NOMO-1 (cell line): ENCODE measurements around the gene RNASEL.

Source experiments
- DNase-seq, 2 experiments: peaks; one replicate each; lab custom pipeline; 2025; ENCODE audit not compliant: unreplicated experiment in 2 of 2; lab: John Stamatoyannopoulos, UW

Gene RNASEL

DNA sequence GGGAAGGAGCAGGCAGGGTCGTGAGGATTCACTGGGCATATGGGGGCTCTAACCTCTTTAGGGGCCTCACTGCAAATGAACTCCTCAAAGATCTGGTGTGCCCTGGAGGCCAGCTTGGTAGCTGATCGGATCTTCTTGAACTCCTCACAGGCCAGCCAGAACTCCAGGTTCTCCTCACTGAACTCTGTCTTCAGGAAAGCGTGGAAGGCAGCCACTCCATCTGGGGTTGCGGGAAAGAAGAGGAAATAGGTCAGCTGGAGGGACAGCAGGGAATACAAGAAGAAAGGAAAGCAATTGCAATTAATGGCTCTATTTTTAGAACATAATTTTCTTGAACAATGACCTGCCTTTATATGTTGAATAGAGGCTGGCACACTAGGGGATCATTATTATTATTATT, 12.9 kb upstream of the RNASEL start:
- DNase-seq, result no peak

DNA sequence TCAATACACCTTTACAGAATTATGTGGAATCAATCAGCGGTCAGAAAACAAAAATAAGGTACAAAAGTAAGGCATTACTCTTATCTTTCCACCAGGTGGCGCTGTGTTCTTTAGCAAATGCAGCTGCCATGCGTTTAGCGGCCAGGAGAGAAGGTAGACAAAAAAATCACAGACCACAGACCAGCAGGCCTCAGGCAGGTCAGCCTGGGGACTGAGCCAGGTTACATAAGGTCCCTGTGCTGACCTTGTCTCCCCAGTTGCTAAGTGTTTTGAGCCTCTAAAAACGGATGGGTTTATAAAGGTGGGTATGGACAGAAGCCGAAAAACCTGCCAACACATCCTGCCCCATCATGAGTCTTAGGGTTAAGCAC, 12.3 kb upstream of the RNASEL start:
- DNase-seq, result peak; percentile 45 to 72

DNA sequence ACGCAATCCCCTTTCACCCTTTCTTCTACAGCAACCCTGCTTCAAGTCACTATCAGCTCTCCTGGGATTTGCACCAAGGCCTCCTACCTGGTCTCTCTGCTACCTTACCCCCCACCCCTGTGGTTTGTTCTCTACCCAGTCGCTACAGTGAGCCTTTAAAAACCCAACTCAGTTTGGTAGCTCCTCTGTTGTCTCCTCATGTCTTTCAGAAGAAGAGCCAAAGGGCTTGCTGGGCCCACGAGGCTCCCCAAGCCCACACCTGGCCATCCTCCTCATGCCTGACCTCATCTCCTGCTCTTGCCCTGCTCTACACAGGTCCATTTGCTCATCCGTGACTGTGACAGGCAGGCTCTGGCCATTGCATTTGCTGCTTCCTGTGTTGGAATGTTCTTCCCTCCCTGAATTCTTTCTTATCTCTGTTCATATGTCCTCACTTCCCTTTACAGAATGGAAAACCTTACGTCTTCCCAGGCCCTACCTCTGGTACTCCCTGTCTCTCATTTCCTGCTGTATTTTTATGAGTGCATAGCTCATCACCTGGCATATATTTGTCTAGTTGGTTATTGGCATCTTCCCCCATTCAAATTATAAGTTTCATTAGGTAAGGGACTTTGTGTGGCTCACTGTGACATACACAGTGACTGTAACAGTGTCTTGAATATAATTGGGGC, 11.8 kb upstream of the RNASEL start:
- DNase-seq, result no peak

DNA sequence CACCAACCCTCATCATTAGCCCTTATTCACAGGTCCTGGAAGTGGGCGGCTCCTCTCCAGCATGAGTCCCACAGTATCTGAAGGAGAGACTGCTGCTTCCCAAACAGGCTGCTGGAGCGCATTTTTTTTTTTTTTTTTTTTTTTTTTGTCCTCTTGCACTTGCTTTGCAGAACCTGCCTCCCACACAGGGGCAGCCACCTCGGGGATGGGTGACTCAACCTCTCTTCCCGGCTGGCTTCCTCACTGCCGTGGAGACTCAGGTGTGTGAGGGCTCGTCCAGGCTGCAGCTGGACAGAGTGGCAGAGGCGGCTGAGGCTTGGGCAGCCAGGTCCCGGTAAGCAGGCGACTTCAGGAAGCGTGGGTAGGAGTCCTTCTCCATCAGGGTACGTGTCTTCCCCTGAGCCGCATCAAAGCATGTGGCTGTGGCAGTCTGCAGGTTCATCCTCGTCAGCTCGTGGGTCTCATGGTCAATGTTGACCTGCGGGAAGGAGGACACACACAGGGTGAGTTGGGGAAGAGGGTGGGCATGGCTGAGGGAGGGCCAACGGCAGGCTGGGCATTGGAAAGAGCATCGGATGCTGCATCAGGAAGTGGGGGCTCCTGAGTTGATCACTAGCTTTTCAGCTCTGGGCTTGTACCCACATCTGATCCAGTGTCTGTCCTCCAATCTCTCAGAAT, 11.1 kb upstream of the RNASEL start:
- no peak for DNase-seq

DNA sequence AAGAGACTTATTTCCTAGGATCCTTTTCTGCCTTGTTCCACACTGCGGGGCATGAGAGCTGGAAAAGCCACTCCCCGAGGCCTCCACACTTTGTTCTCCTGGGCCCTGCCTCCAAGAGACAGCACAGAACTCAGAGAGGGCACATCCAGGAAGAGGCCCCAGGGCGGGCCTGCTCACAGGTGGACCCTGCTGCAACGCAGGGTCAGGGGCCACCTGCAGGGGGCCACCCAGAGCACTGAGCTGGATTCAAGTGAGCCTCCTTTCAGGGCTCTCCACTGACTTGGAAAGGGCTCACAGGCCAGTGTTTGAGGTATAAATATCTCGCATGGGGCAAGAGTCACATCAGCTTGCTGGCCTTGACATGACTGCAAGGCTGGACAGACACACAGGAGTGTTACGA, 10.3 kb upstream of the RNASEL start:
- DNase-seq, result no peak

DNA sequence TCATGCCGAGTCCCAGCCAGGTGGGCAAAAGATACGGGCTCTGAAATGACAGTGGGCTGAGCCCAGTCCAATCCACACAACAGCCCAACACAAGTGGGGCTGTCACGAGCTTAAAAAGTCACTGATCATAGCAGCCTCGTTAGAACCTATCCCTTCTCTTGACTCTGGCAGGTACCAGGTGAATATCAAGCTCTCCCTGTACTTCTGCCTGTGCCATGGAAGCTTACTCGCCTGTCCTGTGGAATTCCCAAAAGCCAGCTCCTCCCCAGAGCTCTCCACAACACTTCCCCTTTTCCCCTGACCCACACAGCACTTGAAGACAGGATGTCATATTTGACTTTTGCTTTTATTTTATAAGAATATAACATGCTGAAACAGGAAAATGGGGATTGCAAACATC, 9.2 kb upstream of the RNASEL start:
- DNase-seq, result no peak

DNA sequence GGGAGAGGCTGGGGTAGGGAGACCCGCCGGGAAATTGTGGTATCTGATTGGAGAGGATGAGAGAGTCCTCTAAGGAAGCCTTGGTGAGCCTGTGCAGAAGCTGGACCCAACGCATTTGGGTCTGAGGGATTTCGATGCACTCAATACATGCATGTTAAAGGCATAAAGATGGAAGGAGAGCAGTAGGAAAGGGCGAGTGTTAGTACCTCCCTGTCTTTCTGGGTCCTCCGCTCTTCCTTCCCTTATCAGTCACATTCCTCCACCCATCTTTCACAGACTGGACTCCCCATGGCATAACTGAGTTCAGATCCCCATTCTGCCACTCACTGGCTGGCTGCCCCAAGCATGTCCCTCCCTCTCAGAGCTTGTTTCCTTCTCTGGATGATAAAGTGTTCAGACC, 7.9 kb upstream of the RNASEL start:
- DNase-seq, result no peak

DNA sequence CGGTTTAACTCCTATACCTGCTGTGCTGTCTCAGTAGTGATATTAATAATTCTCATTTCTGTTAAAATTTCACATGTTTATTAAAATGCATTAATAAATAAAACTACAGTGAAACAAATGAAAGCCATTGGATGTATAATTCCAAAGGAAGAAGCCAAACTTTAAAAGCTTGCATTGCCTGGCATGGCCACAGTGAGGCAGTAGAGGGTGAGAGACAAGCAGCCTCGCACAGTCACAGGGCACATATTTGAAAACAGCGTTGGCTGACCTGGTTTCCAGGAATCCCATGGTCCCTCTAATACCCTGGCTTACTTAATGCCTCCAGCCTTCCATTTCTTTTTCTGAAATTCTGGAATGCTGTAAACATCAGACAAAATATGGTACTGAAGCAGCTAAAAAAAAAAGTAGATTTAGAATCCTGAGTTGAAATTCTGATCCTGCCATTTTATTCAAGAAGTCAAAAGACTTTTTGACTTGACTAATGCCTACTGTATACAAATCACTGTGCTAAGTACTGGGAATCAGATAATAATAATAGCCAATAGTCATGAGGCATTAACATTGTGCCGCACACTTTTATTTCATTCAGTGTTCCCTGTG, 6.7 kb upstream of the RNASEL start:
- peak; percentile 18 to 43 for DNase-seq

DNA sequence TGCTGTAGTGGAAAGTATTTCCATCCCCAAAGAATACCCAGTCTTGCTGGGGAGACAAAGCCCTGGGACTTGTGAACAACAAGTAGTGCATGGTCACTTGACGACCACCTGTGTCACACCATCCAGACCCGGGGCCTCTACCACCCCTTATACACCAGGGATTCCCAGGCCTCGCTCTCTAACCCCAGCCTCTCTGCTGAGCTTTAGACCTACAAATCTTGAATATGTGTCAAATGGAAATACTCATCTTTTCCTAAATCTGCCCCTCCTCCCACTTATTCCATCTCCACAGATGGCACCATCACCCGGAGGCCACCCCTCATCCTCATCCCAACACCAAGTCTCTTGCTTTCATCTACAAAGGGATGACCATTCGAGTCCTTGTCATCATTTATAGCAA, 875 bp upstream of the RNASEL start:
- DNase-seq, result no peak

DNA sequence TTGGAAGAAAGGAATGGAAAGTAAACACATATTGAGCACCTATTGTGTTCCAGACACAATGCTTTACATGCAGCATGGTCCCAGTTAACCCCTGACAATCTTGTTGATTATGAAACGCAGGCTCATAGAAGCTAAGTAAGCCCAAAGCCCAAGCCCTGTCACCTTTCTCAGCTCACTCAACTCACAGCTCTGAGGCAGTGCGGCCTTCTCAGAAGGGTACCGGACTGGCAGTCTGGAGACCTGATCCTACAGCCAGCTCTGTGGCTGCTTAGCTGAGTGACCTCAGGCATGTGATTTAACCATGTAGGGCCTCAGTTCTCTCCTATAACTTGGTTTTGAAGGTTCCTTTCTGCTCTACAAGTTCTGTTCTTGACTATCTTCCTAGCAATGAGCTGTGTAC, 464 bp upstream of the RNASEL start:
- no peak for DNase-seq

DNA sequence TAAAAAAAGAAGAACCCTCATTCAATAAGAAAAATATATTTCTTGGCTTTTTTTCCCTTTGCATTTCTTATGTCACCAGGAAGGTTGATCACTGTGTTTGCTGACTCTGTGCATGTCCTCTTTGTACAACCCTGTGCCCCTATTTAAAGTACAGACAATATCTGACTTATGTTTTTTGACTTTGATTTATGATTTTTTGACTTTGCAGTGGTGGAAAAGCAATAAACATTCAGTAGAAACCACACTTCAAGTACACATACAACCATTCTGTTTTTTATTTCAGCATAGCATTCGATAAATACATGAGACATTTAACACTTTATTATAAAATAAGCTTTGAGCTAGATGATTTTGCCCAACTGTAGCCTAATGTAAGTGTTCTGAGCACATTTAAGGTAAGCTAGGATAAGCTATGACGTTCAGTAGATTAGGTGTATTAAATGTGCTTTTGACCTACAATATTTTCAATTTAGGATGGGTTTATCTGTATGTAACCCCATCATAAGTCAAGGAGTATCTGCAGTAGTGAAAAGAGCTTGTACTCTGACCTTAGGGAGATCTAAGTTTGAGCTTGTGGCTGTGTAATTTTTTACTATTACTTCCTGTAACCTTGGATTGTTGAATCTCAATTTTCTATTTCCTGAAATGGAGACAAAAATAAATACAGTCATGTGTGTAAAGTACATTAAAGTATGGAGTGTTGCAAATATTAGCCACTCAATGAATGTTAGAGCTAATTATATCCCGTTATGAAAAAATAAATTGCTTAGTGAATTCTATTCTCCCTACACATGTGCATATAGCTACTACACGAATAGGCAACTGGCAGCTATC, 1.2 kb downstream of the RNASEL start:
- peak in 1 of 2 experiments; percentile 19 for DNase-seq

DNA sequence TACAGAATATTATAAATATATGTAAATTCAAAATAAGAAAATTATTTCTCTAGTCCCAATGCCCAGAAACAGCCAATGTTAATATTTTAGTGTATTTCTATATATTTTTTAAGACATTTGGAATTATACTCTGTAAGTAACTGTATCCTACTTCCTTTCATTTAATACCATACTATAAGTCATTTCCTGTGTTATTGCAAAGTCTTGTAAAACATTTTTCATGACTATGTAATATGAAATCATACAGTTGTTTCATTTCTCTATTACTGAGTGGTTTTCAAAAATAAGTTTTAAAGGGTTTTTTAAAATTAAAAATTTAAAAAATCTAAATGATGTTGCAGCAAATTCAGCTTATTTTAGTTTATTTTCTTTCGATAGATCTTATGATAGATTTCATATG, 2.0 kb downstream of the RNASEL start:
- DNase-seq, result no peak

DNA sequence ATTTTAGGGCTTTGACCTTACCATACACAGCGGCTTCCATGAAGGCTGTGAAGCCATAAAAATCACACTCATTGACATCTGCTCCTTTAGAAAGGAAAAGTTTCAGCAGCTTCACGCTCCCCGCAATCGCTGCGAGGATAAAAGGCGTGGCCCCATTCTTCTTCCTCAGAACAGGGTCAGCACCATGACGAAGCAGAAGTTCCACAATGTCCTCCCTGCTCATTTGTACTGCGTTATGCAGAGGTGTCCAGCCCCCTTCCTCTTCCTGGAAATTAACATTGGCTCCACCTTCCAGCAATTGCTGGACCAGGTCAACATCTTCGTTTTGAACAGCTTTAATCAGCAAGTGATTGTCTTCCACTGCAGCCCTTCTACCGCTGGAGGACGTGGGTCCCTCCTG, 2.7 kb downstream of the RNASEL start:
- no peak for DNase-seq

DNA sequence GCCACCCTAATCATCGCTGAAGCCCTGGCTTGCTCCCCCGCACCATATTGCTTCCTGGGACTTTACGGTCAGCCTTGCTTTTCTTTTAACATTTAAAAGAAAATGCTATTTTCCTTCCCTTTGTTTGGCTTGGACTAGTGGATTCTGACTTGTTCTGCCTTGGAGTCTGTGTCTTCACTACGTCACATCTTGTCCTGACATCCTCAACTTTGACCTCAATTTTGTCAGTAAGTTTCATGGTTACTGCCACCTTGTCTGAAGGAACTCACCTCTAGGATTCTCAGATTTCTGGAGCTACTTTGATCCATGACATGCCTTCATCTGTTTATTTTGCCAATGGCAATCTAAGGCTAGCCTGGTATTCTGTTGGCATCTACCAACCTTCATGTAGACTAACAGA, 4.3 kb downstream of the RNASEL start:
- no peak for DNase-seq

DNA sequence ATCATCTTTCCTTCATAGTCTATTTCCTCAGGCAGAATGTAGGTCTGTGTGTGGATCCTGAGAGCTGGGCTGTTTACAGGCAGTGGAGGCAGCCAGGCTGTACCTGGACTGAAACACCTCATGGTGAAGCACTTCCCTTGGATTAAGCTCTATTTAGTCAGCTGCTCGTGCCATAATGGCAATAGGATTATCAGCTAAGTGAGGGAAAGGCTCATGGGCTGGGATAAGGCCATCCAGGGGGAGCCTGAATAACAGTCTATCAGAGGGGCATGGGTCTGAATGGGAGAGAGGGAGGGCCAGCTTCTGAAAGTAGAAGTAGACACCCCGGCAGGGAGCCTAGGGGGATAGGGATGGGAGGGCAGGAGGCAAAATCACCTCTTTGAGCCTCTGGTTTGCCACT, 8.3 kb downstream of the RNASEL start:
- no peak for DNase-seq

DNA sequence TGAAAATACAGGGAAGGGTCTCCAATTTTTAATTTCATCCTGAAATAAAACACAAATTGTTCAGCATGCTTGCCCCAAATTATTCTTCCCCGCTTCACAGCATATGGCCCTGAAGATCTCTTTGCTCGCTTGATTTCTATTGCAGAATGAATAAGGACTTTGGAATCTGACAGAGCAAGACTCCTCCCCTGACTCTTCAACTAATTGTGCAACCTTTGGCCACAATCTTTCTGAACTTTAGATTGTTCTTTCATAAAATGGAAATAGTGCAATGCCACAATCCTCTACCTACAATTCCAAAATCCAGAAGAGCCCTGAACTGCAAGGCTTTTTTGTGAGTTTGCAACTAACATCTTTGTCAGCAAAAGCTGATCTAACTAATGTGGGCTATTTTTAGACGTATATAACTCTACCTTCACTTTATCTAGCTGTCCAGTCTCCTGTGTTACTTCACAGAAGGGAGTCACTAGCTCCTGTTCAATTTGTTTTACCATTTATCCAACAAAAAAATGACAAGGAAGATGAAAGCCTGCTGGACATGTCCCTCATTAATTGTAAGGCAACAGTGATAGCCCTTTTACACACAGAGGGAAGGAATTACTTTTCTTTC, 13.4 kb downstream of the RNASEL start:
- peak; percentile 24 to 37 for DNase-seq

DNA sequence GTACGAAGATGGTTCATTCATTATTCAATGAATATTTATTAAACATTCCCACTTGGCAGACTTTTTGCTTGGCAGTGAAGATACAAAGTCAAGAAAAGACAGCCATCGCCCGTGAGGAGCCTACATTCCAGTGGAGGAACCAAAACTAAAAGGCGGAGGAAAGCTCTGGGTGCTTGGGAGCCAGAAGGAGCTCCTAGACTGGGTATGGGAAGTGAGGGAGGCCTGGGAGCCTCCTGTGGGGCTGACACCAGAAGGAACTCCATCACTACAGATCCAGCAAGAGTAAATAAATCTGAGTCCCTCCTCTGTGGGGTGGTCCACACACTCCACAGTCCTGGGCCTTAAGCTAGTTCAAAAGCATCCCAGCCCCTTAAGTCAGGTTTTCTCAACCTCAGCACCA, 14.9 kb downstream of the RNASEL start:
- no peak for DNase-seq

DNA sequence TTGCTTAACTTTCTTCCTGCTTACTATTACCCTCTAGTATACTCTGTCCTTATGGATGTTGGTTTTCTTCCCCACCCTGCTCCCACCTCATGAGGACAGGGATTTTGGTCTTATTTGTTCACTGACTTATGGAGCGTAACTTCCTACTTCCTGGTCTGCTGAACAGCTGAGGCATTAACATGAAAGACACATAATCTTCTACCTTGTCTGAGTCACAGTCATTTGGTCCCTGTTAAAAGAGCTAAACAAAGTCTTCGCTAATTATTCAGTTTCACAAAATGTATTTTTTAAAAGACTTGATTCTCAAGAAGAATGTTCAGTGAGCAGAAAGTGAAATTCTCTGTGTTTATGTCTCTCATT, 18.5 kb downstream of the RNASEL start:
- no peak for DNase-seq

DNA sequence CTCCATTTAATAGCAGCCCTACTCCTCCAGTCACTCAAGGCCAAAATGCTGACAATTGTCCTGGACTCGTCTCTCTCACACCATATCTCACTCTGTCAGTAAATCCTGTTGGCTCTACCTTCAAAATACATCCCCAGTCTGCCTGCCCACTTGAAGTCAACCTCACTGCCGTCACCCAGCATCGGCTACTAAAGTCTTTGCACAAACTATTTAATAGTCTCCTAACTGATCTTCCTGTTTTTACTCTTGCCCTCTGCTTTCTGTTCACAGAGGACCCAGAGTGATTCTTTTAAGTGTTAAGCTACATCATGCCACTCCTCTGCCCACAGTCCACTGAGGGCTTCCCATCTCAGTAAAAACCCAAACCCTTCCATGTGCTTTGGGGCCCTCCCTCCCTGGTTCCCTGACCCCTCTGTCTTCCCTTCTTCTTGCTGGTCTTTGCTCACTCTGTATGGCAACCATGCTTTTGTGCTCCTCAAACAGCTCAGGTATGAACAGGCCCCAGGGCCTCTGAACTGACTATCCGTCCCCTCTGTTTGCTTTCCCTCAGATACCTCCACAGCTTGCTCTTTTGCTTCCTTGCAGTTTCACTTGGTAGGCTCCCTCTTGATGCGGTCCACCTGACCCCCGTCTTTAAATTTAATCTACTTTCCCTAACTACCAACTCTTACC, 19.0 kb downstream of the RNASEL start:
- no peak for DNase-seq

DNA sequence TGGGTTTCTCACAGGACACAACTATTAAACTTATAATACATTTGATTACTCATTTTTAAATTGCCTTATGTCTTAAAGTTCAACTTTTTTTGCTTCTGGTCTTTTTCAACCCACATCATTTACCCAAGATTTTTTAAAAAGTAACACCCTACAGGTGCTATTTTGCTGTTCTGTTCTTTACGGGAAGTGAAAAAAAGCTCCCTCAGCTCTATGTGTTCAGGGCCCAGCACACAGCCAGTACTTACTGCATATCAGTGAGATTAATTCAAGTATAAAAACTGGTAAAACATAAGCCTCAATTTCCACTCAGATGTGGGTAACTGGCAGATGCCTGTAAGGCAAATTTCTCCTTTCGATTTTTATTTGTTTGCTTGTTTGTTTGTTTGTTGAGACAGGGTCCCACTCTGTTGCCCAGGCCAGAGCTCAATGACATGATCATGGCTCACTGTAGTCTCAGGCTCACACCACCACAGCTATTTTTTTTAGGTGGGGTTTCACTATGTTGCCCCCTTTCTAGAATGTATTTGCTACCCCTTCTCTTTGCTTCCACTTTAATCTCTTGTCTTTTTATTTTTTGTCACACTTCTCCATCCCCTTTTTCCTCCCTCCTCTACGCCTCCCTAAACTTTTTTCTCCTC, 20.3 kb downstream of the RNASEL start:
- DNase-seq, result no peak
